Stimulated activated CD8-positive, alpha-beta memory T cell treated with anti-CD3 and anti-CD28 coated beads, Interleukin-4, amount 100 ng/mL, for 48 hours (primary cell): ENCODE data around the gene RBM20.
"Not testable (repeated sequence)": the region's sequence is repeated elsewhere in the genome, so short reads cannot be mapped to it uniquely, and the experiment has no call there.

ENCODE experiments used
- DNase-seq: peaks from one replicate; pipeline ENCODE4 v3.0.0-alpha.2; 2020

Gene RBM20

GRCh38 chr10:110767601-110768000 is 123.5 kb downstream of the RBM20 start:
- DNase-seq: not testable (repeated sequence)

GRCh38 chr10:110770243-110770642 is 126.1 kb downstream of the RBM20 start:
- DNase-seq: no peak

- DNase-seq: no peak
Measured at GRCh38 chr10:110771486-110771885, 127.3 kb downstream of the RBM20 start.

GRCh38 chr10:110771991-110772390 is 127.9 kb downstream of the RBM20 start:
- DNase-seq: no peak

DNA sequence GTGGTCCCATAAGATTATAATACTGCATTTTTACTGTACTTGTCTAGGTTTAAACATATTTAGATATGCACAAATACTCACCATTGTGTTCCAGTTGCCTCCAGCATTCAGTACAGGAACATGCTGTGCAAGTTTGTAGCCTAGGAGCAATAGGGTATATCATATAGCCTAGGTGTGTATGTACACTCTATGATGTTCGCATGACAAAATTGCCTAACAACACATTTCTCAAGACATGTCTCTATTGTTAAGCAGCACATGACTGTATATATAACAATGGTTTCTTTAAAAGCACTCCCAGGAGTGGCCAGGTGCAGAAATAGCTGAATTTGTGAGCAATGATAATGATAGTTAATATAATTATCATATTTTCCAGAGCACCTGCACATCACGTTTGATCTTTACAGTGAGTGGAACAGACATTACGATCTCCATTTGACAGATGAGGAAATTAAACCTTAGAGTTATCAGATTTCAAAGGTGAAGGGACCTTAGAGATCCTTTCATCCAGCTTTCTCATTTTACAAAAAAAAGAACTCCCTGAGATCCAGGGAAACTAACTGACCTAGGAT is 128.4 kb downstream of the RBM20 start:
- no peak for DNase-seq

DNA sequence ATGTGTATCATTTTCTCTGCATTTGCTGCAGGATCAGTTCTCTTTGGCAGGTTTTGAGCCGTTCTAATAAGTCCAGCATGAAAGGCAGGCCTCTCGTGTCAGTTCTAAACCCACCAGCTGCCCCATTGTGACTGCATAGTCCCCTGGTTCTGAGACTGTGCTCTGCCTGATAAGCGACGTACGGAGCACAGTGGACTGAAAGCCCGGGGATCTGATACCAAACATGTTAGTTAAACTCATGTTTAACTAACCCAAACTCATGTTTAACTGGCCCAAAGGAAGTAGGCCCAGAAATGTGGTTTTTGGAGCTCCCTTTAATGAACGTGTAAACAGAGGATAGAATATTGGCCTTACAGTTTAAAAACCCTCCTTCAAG is 129.5 kb downstream of the RBM20 start:
- no peak for DNase-seq

DNA sequence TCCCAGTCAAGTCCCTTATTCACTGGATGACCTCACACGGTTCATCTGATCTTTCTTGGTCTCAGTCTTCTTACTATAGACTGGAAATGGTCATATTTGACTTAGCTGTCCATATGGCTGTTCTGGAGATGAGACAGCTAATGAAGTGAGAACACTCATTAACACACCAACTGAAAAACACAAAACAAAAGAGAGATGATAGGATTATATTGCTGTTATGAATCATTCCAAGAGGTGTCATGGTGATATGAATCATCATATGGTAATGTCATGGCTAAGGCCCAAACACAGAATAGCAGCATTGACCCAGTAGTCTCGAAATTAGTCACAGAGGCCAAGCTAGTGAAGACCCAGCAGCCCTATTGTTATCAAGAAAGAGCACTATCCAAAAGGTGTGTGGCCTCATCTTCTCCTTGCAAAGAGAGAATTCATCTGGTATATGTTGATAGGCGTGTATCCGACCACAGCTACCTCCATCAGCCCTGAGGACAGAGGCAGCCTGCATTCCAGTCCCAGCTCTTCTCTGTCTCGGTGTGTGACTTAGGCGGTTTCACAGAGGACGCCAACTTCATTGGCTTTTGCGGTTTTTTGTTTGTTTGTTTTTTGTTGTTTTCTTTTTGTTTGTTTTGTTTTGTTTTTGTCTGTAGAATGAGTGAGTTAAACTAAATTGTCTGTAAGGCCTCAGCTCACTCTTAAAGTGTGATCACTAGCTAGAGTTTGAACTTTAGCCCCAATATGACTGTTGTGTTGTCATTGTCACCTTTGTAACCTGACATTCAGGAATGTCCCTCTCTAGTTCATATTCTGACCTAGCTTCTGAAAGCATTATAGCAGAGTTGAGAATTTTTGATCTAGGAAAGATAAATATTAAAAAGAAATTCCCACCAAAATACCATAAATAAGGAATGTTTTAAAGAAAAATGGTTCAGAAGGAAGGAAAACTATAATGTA is 130.2 kb downstream of the RBM20 start:
- peak; percentile 52 for DNase-seq

- DNase-seq: no peak
Measured at GRCh38 chr10:110775020-110775375, 130.9 kb downstream of the RBM20 start.

DNA sequence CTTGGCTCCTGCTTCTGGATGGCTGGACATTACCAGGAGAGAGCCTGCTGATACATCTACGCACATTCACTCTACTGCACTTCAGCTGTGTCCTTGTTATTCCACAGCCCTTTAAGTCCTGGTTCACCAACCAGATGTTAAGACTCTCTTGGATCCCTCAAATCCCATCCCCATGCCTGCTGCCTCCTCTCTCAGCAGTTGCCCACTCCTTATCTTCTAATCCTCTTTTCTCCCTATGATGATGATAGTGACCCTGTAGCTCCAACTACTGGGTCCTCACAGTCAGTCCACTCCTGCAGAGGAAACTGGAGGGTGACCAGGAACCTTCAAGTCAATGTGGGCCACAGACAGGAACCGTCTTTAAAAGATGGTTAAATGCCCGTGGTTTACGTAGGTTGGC is 131.3 kb downstream of the RBM20 start:
- DNase-seq: no peak

- no peak for DNase-seq
Measured at GRCh38 chr10:110777017-110777416, 132.9 kb downstream of the RBM20 start.

DNA sequence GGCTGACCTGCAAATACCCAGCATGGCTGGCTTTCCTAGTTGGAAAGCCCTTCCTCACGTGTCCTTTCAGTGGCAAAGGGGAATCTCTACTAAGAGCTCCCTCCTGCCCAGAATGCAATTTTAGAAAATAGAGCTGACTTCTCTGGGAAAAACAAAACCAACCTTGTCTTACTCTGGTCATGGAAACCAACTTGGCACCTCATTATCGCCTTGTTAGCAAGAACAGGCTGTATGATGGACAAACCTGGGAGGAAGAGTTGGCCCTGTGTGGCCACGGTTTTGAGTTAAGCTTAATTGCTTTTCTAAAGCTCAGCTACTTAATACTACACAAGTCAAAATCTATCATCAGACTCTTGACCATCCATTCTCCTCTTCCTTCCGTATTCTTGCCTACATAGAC is 133.5 kb downstream of the RBM20 start:
- DNase-seq: no peak

- no peak for DNase-seq
Measured at GRCh38 chr10:110778211-110778610, 134.1 kb downstream of the RBM20 start.

DNA sequence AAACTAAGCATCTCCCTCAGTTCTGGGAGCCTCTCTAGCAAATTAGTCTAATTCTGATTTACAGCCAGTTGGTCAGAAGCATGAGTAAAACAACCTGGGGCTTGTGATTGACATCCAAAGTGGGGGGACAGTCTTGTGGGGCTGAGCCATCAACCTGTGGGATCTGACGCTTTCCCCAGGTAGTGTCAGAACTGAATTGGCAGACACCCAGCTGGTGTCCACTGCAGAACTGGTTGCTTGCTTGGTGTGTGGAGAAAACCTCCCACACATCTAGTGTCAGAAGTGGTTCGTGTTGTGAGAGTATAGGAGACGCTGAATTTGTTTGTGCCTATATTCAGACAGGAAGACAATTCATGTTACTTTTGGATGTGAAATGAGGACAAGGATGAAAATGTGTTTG is 135.4 kb downstream of the RBM20 start:
- no peak for DNase-seq

- no peak for DNase-seq
Measured at GRCh38 chr10:110780704-110781103, 136.6 kb downstream of the RBM20 start.

DNA sequence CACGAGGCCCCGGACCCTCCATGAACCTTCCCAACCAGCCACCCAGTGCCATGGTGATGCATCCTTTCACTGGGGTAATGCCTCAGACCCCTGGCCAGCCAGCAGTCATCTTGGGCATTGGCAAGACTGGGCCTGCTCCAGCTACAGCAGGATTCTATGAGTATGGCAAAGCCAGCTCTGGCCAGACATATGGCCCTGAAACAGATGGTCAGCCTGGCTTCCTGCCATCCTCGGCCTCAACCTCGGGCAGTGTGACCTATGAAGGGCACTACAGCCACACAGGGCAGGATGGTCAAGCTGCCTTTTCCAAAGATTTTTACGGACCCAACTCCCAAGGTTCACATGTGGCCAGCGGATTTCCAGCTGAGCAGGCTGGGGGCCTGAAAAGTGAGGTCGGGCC is 137.0 kb downstream of the RBM20 start:
- DNase-seq: no peak

GRCh38 chr10:110782616-110783015 is 138.5 kb downstream of the RBM20 start:
- DNase-seq: no peak

DNA sequence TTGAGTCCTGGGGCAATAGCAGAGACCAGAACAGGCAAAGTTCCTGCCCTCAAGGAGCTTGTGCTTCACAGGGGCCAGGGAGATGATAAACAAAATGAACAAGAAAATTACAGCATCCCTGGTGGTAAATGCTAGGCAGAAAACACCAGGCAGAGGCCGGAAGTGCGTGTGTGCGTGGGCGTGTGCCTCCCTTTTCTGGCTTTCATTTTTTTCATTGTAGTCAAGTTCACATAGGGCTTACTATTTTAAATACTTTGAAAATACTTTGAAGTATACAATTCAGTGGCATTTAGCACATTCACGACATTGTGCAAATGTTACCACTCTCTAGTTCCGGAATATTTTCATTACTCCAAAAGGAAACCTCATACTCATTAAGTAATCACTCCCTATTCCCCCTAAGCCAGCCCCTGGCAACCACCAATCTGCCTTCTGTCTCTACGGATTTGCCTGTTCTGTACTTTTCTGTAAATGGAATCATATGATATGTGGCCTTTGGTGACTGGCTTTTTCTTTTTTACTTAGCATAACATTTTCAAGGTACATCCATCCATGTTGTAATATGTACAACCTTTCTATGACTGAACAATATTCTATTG is 139.5 kb downstream of the RBM20 start:
- peak; percentile 79 for DNase-seq

DNA sequence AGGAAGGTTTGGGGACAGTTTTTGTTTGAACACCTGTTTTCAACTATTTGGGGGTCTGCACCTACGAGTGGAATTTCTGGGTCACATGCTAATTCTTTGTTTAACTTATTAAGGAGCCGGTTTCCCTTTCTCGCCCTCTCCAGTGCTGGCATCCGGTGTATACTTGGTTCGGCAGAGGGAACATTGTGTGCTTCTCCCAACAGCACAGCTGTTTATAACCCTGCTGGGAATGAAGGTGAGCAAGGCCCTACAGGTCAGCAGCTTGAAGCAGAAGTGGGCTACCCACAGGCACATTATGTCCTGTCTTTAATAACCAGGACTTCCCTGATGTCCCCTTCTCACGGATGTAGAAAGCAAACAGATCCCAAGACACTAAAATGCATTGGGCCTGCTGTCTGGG is 140.1 kb downstream of the RBM20 start:
- DNase-seq: no peak

DNA sequence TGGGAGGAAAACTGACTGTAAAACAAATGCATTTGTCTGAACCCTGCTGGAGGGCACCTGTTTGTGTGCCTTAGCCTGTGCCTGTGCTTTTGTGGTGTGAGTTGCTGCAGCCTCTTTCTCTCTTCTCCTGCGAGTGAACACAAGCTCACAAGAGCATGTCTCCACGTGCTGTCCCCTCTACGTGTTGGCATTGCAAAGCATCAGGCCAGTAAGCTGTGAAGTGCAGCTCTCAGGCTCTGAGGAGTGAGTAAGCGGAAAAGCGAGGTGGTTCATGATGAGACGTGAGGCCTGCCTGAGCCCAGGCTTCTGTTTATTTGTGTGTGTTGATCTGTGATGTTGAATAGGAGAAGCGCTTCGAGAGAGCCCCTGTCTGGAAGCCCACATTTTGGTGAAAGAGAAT is 142.0 kb downstream of the RBM20 start:
- no peak for DNase-seq

DNA sequence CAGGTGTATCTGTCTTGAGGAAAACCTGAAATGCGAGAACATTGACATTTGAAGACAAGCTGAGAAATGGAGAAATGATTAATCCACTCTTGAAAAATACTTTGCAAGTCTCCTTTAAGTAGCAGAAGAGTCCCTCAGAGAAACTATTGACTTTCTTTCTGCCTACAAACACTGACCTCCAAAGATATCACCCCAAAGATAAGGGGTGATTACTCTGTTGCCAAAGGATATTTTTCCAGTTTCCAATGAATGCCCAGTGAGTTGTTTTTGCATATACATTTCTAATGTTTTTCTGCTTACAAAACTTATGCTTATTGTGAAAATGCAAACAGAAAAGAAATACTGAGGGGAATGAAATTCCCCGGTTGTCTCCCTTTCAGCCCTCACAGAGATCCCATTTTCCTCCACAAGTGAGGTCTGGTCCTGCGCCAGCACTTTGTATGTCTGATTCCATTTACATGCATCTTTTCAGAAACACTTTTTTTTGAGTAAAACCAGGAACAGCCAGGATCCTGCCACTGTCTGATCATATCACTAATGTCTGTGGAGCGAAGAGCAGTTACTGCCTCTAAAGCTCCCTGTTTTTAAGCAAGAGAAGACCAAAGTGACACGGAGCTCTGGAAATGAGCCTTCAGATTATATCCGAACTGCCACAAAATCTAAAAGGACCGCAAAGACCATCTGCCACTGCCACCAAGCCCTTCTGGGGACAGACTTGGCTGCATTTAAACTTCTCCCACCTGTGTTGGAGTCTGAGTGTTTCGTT is 144.7 kb downstream of the RBM20 start:
- DNase-seq: no peak

- DNase-seq: no peak
Measured at GRCh38 chr10:110789604-110790433, 145.7 kb downstream of the RBM20 start.

DNA sequence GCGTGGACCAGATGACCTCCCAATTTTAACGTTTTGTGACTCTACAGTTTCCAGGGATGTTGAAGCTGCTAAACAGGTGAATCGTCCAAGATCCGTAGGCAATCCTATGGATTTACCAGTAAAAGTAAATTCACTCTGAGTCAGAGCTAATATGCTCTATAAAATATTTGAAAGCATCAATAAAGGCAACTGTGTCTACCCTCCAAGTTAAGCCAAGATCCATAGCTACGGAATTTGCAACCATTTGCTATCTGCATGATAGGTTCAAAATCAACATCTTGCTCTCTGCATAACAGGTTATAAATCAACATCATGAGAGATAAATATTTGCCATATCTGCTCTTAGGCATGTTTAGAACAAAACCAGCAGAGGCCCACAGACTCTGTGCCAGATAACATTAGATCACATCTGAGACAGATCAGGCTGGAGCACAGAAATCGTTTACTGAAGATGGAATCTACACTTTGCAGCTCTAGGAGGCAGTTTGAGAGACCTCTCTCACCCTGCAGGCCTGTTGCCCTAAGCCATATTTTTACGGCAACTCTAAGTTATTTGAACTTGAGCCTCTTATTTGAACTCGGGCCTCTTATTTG is 146.9 kb downstream of the RBM20 start:
- DNase-seq: no peak
